22Rv1 (cell line): ENCODE results near the gene S100A6.

Experiments
- ZFX ChIP-seq: fragments of 450-650 bp; IDR thresholded peaks from 2 replicates; pipeline ENCODE4 v1.6.1; 2017; ENCODE audit warnings: antibody characterized with exemption, borderline replicate concordance
- TF ChIP-seq, protein P1 (sequence below): fragments of 450-650 bp; IDR thresholded peaks from 2 replicates; pipeline ENCODE4 v1.5.1; 2017; ENCODE audit warnings: mild to moderate bottlenecking

- TF ChIP-seq, protein P1, sequence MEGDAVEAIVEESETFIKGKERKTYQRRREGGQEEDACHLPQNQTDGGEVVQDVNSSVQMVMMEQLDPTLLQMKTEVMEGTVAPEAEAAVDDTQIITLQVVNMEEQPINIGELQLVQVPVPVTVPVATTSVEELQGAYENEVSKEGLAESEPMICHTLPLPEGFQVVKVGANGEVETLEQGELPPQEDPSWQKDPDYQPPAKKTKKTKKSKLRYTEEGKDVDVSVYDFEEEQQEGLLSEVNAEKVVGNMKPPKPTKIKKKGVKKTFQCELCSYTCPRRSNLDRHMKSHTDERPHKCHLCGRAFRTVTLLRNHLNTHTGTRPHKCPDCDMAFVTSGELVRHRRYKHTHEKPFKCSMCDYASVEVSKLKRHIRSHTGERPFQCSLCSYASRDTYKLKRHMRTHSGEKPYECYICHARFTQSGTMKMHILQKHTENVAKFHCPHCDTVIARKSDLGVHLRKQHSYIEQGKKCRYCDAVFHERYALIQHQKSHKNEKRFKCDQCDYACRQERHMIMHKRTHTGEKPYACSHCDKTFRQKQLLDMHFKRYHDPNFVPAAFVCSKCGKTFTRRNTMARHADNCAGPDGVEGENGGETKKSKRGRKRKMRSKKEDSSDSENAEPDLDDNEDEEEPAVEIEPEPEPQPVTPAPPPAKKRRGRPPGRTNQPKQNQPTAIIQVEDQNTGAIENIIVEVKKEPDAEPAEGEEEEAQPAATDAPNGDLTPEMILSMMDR = no peak
- TF ChIP-seq ZFX = no peak
These were observed 25.7 kb upstream of the S100A6 start for GRCh38 chr1:153561466-153561985.
